PC-3 (cell line): ENCODE measurements around the gene COL4A6. TPM values are rescaled to one million over a fixed set of nuclear protein-coding genes. Genes with fewer than 3 reads are reported as not detected.

ENCODE experiments used
- ATAC-seq: fragments of 200-7000 bp; cut with Tn5 transposase; 2 replicates; pipeline ENCODE4 v1.9.1; 2020; ENCODE audit warnings: mild to moderate bottlenecking, moderate library complexity
- BruUV-seq: library from RNA; stranded (reverse); fragments of 400-500 nt; replicated peaks from 2 replicates; lab custom pipeline; 2021; lab: Mats Ljungman, UMichigan
- CTCF ChIA-PET: fragments of 300-600 bp; sonication (Branson Sonifier 250); formaldehyde crosslinking; loops from one replicate; lab custom pipeline; 2022; ENCODE audit warnings: antibody characterized with exemption; lab: Charles Lee
- POLR2A ChIA-PET: fragments of 300-600 bp; sonication (Branson Sonifier 250); formaldehyde crosslinking; loops from one replicate; lab custom pipeline; 2022; ENCODE audit warnings: antibody characterized with exemption; ENCODE audit not compliant: unreplicated experiment; lab: Charles Lee
- DNase-seq: peaks from one replicate; pipeline ENCODE4 v3.0.0-alpha.2; 2015
- H2AFZ ChIP-seq: fragments of 300-600 bp; sonication (generic); 2 replicates; pipeline ENCODE4 v1.6.0; 2016; ENCODE audit warnings: antibody characterized with exemption, low read length
- H3F3A ChIP-seq: fragments of 300-600 bp; sonication (generic); one replicate; pipeline ENCODE4 v1.6.0; 2017; ENCODE audit warnings: antibody characterized with exemption, low read length, control low read depth, mild to moderate bottlenecking; ENCODE audit not compliant: unreplicated experiment
- H3K27ac ChIP-seq: fragments of 300-600 bp; sonication (generic); 2 replicates; pipeline ENCODE4 v1.5.1; 2016; ENCODE audit warnings: mild to moderate bottlenecking, low read length
- H3K27me3 ChIP-seq: fragments of 300-600 bp; sonication (generic); 2 replicates; pipeline ENCODE4 v1.6.1; 2016; ENCODE audit warnings: low read length, mixed read lengths
- H3K36me3 ChIP-seq: fragments of 300-600 bp; sonication (generic); 2 replicates; pipeline ENCODE4 v1.6.1; 2016; ENCODE audit warnings: low read depth, mixed run types, low read length, mixed read lengths
- H3K4me1 ChIP-seq: fragments of 300-600 bp; sonication (generic); 2 replicates; pipeline ENCODE4 v1.5.1; 2016; ENCODE audit warnings: low read length; ENCODE audit not compliant: insufficient read depth
- H3K4me2 ChIP-seq: fragments of 300-600 bp; sonication (generic); 2 replicates; pipeline ENCODE4 v1.6.0; 2016; ENCODE audit warnings: low read length
- H3K4me3 ChIP-seq: fragments of 300-600 bp; sonication (generic); 2 replicates; pipeline ENCODE4 v1.5.1; 2016; ENCODE audit warnings: mild to moderate bottlenecking, low read length, mixed read lengths
- H3K79me2 ChIP-seq: fragments of 300-600 bp; sonication (generic); 2 replicates; pipeline ENCODE4 v1.6.1; 2017; ENCODE audit warnings: low read length, mixed read lengths
- H3K9ac ChIP-seq: fragments of 300-600 bp; sonication (generic); 2 replicates; pipeline ENCODE4 v1.6.0; 2016; ENCODE audit warnings: mild to moderate bottlenecking, low read length
- H3K9me2 ChIP-seq: fragments of 300-600 bp; sonication (generic); replicated peaks from 2 replicates; pipeline ENCODE4 v1.6.1; 2016; ENCODE audit warnings: mixed run types, low read length, mixed read lengths
- H3K9me3 ChIP-seq: fragments of 300-600 bp; sonication (generic); 2 replicates; pipeline ENCODE4 v1.6.1; 2016; ENCODE audit warnings: low read length, mixed read lengths
- H4K20me1 ChIP-seq: fragments of 300-600 bp; sonication (generic); 2 replicates; pipeline ENCODE4 v1.6.1; 2016; ENCODE audit warnings: low read length, mixed read lengths
- EZH2 ChIP-seq: fragments of 300-600 bp; sonication (generic); IDR thresholded peaks from one replicate; pipeline ENCODE4 v1.6.1; 2017; ENCODE audit warnings: antibody characterized with exemption, mild to moderate bottlenecking, low read length; ENCODE audit not compliant: unreplicated experiment
- EZH2phosphoT487 ChIP-seq: fragments of 300-600 bp; sonication (generic); IDR thresholded peaks from 2 replicates; pipeline ENCODE4 v1.6.1; 2018; ENCODE audit warnings: mild to moderate bottlenecking, antibody characterized with exemption, low read length, borderline replicate concordance
- intact Hi-C: fragments of 100-400 bp; cut with micrococcal nuclease; formaldehyde crosslinking; loops from 2 replicates; pipeline ENCODE4 v1.9.0; 2023
- total RNA-seq: library from RNA; depleted of rRNA; stranded (reverse); fragments of >200 nt; gene quantifications from 2 replicates; pipeline ENCODE4 v1.2.3, GENCODE V29; 2014
- TF ChIP-seq, protein P1 (sequence below): fragments of 300-600 bp; sonication (generic); conservative IDR thresholded peaks from 2 replicates; pipeline ENCODE4 v1.5.1; 2017; ENCODE audit warnings: antibody characterized with exemption, low read depth, mild to moderate bottlenecking, low read length

COL4A6 gene
- total RNA-seq, 1 experiment from 2014 or later, result 4.4 TPM

DNA sequence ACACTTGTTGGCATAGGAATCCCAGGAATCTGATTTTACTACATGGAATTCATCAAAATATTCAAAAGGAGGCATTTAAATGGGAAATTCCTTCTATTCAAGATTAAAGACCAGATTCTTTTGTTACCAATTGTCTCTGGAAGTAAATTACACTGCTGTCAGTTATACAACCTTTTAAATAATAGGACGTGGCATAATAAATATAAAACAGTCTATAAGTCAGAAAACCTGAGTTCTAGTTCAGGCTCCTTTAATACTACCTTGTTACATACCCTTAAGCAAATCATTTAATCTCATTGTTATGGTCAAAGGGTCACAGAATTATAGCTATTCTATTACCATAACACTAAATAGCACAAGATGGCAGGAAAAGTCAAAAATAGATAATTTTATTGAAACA is 18.8 kb downstream of the COL4A6 start:
- CTCF ChIA-PET, result no interaction called here

DNA sequence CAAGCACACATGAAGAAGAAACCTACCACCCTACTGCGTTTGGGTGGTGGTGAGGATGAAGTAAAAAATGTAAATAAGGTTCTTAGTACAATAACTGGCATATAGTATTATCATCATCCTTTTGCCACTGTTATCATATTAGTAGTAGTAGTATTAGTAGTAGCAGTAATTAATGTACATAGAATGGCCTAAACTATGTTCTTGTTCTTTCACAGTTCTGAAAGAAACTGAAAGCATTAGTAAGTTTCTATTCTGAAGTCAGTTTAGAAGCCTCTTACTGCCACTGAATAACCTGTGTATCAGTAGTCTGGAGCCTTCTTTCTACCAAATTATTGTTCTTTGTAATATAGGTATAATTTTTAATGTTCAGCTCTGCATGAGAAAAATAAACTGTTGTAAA is 21.0 kb downstream of the COL4A6 start:
- H3K4me2 ChIP-seq, result no peak overlapping the region
- H3K27me3 ChIP-seq, result no peaks in the 10 kb centered on the region
- POLR2A ChIA-PET, result no interaction called here
- TF ChIP-seq, protein P1, sequence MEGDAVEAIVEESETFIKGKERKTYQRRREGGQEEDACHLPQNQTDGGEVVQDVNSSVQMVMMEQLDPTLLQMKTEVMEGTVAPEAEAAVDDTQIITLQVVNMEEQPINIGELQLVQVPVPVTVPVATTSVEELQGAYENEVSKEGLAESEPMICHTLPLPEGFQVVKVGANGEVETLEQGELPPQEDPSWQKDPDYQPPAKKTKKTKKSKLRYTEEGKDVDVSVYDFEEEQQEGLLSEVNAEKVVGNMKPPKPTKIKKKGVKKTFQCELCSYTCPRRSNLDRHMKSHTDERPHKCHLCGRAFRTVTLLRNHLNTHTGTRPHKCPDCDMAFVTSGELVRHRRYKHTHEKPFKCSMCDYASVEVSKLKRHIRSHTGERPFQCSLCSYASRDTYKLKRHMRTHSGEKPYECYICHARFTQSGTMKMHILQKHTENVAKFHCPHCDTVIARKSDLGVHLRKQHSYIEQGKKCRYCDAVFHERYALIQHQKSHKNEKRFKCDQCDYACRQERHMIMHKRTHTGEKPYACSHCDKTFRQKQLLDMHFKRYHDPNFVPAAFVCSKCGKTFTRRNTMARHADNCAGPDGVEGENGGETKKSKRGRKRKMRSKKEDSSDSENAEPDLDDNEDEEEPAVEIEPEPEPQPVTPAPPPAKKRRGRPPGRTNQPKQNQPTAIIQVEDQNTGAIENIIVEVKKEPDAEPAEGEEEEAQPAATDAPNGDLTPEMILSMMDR, result no peak
- TF ChIP-seq EZH2phosphoT487, result no peak
- no peak for TF ChIP-seq EZH2
- BruUV-seq, result no TSS peak
- H3K27ac ChIP-seq, result 0 out of 2 replicates have a peak overlapping the region, but pooled peaks have one; percentile 96
- H4K20me1 ChIP-seq, result no peaks in the 10 kb centered on the region
- H3K4me3 ChIP-seq, result no peak overlapping the region
- intact Hi-C loops, result no loop called here
- no peaks in the 10 kb centered on the region for H3F3A ChIP-seq
- CTCF ChIA-PET, result no interaction called here
- ATAC-seq (no peak), DNase-seq (no peak)
- peaks cover 42% of the 10 kb centered on the region for H3K4me1 ChIP-seq
- H3K79me2 ChIP-seq, result no peaks in the 10 kb centered on the region
- H3K9me3 ChIP-seq, result no peaks in the 10 kb centered on the region
- no peak overlapping the region for H2AFZ ChIP-seq
- no peaks in the 10 kb centered on the region for H3K36me3 ChIP-seq
- no peak overlapping the region for H3K9ac ChIP-seq
- no peaks in the 10 kb centered on the region for H3K9me2 ChIP-seq

More for the DNA sequence above, 18.8 kb downstream of the COL4A6 start:
- H3K36me3 ChIP-seq, result no peaks in the 10 kb centered on the region
- H3K27ac ChIP-seq, result no peak overlapping the region
- ATAC-seq (no peak), DNase-seq (no peak)
- intact Hi-C loops, result no loop called here
- POLR2A ChIA-PET, result no interaction called here
- no TSS peak for BruUV-seq
- no peak overlapping the region for H2AFZ ChIP-seq
- H3K4me1 ChIP-seq, result peaks cover 21% of the 10 kb centered on the region
- no peaks in the 10 kb centered on the region for H3K27me3 ChIP-seq
- H3K4me3 ChIP-seq, result no peak overlapping the region
- H3K9me3 ChIP-seq, result no peaks in the 10 kb centered on the region
- H3K4me2 ChIP-seq, result no peak overlapping the region
- H4K20me1 ChIP-seq, result no peaks in the 10 kb centered on the region
- no peaks in the 10 kb centered on the region for H3K79me2 ChIP-seq
- H3F3A ChIP-seq, result no peaks in the 10 kb centered on the region
- TF ChIP-seq, protein P1, result no peak
- TF ChIP-seq EZH2 (no peak), EZH2phosphoT487 (no peak)
- no peak overlapping the region for H3K9ac ChIP-seq
- no peaks in the 10 kb centered on the region for H3K9me2 ChIP-seq

DNA sequence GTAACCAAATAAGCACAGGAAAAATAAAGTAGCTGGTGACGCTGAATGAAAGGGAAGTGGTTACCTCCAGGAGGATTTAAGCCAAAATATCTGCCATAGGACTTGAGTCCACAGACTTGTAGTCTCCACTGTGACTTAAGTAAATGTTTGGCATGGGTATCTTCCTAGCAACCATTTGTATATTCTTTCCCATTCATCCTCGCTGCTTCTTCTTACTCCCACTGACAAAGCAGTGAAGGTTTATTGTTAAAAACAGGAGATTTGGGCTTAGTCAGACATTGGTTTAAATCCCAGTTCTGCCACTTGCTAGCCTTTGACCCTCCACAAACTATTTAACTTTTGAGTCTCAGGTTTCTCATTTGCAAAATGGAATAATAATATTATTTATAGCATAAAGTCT is 22.3 kb downstream of the COL4A6 start:
- Histone ChIP-seq H3K79me2 (no peaks in the 10 kb centered on the region), H3K4me1 (peaks cover 49% of the 10 kb centered on the region), H3K9me2 (no peaks in the 10 kb centered on the region), H3K9me3 (no peaks in the 10 kb centered on the region), H3K36me3 (no peaks in the 10 kb centered on the region), H3K4me2 (peak overlapping the region; percentile 30), H3K27ac (peak overlapping the region; percentile 96), H3K27me3 (no peaks in the 10 kb centered on the region), H2AFZ (no peak overlapping the region), H3K9ac (peak overlapping the region; percentile 73), H3F3A (no peaks in the 10 kb centered on the region), H3K4me3 (no peak overlapping the region), H4K20me1 (no peaks in the 10 kb centered on the region)
- DNase-seq (peak; percentile 80), ATAC-seq (peak; percentile 73)
- POLR2A ChIA-PET, result no interaction called here
- TF ChIP-seq EZH2, result no peak
- TF ChIP-seq EZH2phosphoT487, result no peak
- TF ChIP-seq, protein P1, result no peak
- intact Hi-C loops, result loop anchor here (1.0 kb wide), 2 partner anchors 16 to 23 kb away; partner anchors contain the start of gene COL4A5
- no TSS peak for BruUV-seq
- CTCF ChIA-PET, result no interaction called here
